GM18508 (cell line): ENCODE measurements around the gene P2RX1.
"Not testable (repeated sequence)": the region's sequence is repeated elsewhere in the genome, so short reads cannot be mapped to it uniquely, and the experiment has no call there.

Experiments
- ATAC-seq: cut with Tn5 transposase; IDR thresholded peaks from one replicate; pipeline ENCODE4 v1.9.1; 2021; ENCODE audit warnings: moderate number of reproducible peaks; ENCODE audit not compliant: insufficient read depth, unreplicated experiment

Gene P2RX1

GRCh38 chr17:3867106-3867505 lies 49.2 kb downstream of the P2RX1 start:
- no peak for ATAC-seq

DNA sequence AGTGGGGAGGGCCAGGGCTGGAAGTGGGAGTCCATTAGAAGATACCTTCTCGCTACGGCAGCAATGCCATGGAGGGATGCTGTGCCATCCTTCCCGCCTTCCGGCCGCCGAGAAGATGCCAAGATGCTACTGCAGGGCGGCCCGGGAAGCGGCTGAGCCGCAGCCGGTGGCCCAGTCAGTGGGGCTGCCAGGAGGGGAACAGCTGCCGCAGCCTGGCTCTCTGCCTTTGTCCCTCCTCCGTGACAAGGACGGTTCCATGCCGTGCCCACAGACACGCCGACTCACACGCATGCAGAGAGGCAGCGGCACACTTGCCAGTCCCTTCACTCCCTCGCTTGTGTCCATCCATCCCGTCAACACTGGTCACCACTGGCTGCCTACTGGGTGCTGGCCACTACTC lies 50.0 kb downstream of the P2RX1 start:
- ATAC-seq: no peak

DNA sequence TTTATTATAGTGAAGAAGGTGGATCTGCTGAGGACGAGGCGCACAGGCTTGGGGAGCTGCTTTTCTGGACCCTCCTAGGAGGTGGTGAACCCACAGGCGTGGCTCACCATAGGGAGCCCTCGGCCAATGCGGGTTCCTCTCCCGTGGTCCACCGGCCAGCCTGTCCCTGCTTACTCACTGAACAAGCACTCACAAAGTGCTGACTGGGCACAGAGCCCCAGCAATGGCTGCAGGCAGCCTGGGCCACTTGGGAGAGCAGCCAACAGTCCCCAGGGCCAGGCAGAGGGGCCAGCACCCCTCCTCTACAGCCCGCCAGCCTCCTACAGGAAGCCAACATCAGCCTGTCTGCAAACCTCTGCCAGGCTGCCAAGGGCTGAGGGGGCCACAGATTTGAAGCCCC lies 51.1 kb downstream of the P2RX1 start:
- ATAC-seq: no peak

- ATAC-seq: no peak
Measured at GRCh38 chr17:3864534-3864933, 51.7 kb downstream of the P2RX1 start.

DNA sequence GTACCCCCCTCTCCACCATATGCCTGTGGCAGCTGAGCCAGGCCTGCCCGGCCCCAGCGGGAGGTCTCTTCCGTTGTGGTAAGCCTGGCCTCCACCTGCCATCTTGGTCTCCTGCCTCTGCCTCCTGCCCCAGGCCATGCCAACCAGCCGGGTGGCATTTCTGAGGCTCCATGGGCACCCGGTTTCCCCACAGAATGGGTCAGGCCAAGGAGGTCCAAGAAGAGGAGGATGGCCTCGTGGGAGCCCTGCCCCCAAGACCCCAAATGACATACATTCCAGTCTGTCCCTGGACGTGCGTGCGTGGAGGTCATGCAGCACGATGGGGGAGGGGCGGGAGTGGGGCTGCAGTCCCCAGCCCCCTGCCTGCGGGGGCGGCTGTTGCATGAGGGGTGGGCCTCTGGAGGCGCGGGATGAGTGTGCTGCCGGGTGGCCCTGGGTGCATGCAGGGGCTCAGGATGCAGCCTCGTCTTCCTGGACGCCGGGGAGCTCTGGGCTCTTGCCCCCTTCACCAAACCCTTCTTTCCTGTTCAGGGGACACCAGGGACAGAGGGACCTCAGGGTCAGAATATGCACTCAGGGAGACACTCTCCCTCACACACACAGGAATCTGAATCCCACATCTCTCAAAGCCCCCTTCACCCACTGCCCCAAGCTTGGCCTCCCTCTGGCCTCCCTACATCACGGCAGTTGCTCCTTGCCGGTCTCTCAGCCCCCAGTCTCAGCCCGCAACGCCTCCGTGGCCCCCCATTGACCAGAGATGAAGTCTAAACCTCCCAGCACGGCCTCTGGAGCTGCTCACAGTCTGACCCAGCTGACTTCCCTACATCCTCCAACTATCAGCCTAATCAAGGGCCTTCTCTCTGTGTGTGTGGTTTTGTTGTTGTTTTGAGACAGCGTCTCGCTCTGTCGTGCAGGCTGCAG lies 54.2 kb downstream of the P2RX1 start:
- no peak for ATAC-seq

- ATAC-seq: no peak
Measured at GRCh38 chr17:3860939-3861700, 55.1 kb downstream of the P2RX1 start.

GRCh38 chr17:3859940-3860339 lies 56.3 kb downstream of the P2RX1 start:
- ATAC-seq: no peak

GRCh38 chr17:3857261-3858105 lies 58.8 kb downstream of the P2RX1 start:
- no peak for ATAC-seq

GRCh38 chr17:3854204-3854603 lies 62.1 kb downstream of the P2RX1 start:
- ATAC-seq: not testable (repeated sequence)

- no peak for ATAC-seq
Measured at GRCh38 chr17:3852561-3852960, 63.7 kb downstream of the P2RX1 start.

- no peak for ATAC-seq
Measured at GRCh38 chr17:3851461-3852100, 64.7 kb downstream of the P2RX1 start.

GRCh38 chr17:3848229-3848835 lies 67.9 kb downstream of the P2RX1 start:
- no peak for ATAC-seq

GRCh38 chr17:3847165-3847670 lies 69.0 kb downstream of the P2RX1 start:
- no peak for ATAC-seq
